Heart right ventricle (tissue), 16 donors: Measurements from ENCODE around the gene ERCC8. TPM values are rescaled to one million over a fixed set of nuclear protein-coding genes. Genes with fewer than 3 reads are reported as not detected.
"Not testable (repeated sequence)": the region's sequence is repeated elsewhere in the genome, so short reads cannot be mapped to it uniquely, and the experiment has no call there.

Experiments used
- ATAC-seq, 8 donors: fragments of 200-7000 bp; cut with Tn5 transposase; one replicate each; pipeline ENCODE4 v1.9.1; 2020; ENCODE audit warnings: mild to moderate bottlenecking in 8 of 8, moderate library complexity in 8 of 8, moderate number of reproducible peaks in 1 of 8
- DNase-seq, 2 donors: peaks; one replicate each; pipeline ENCODE4 v3.0.0-alpha.2; 2020
- H3K27ac ChIP-seq, 10 donors: fragments of 200-600 bp; sonication (generic) in 2 of 10; one replicate each; pipeline versions ENCODE4 v1.5.0 to v1.8.0; 2020 to 2022; ENCODE audit warnings: mild to moderate bottlenecking in 3 of 10
- H3K27me3 ChIP-seq, 7 donors: fragments of 200-600 bp; one replicate each; pipeline ENCODE4 v1.8.0; 2021 to 2022; ENCODE audit warnings: mild to moderate bottlenecking in 2 of 7
- H3K36me3 ChIP-seq, 9 donors: fragments of 200-600 bp; sonication (generic) in 1 of 9; one replicate each; pipeline versions ENCODE4 v1.5.0 to v1.8.0; 2020 to 2022; ENCODE audit warnings: mild to moderate bottlenecking in 2 of 9
- H3K4me1 ChIP-seq, 9 donors: fragments of 200-600 bp; sonication (generic) in 1 of 9; one replicate each; pipeline versions ENCODE4 v1.5.0 to v1.8.0; 2020 to 2022; ENCODE audit warnings: mild to moderate bottlenecking in 4 of 9
- H3K4me3 ChIP-seq, 10 donors: fragments of 200-600 bp; sonication (generic) in 2 of 10; one replicate each; pipeline versions ENCODE4 v1.5.0 to v1.8.0; 2020 to 2022; ENCODE audit warnings: mild to moderate bottlenecking in 7 of 10, moderate library complexity in 2 of 10
- H3K9me3 ChIP-seq, 11 donors: fragments of 200-600 bp in 10 of 11; sonication (generic) in 2 of 11; one replicate each; pipeline versions ENCODE4 v1.5.0 to v1.8.0; 2013 to 2022; ENCODE audit warnings: mild to moderate bottlenecking in 2 of 11, control low read depth in 1 of 11, moderate library complexity in 1 of 11
- CTCF ChIP-seq, 9 donors: fragments of 200-600 bp; sonication (generic) in 2 of 9; IDR thresholded peaks; one replicate each; pipeline versions ENCODE4 v1.5.0 to v1.8.0; 2021 to 2022; ENCODE audit warnings: antibody characterized with exemption in 9 of 9, mild to moderate bottlenecking in 5 of 9, moderate library complexity in 1 of 9
- WGBS, 2 donors: extraction: QIAGEN DNeasy Blood & Tissue Kit; methylation state at CpG; one replicate each; pipeline ENCODE4 v1.1.7; 2013; ENCODE audit warnings: inconsistent platforms in 1 of 2; 5-methylcytosine and 5-hydroxymethylcytosine counted together
- intact Hi-C, 10 donors: fragments of 100-400 bp; cut with DNase I; formaldehyde crosslinking; loops; one replicate each; pipeline versions ENCODE4 v1.11.1 to v1.14.2; 2022
- polyA plus RNA-seq, 2 donors: library from polyadenylated mRNA; stranded (reverse); fragments of 200-250 nt; gene quantifications; one replicate each; pipeline ENCODE4 v1.2.3, GENCODE V29; 2013
- total RNA-seq, 10 donors: library from RNA; stranded (reverse); fragmentation: NEBNext Ultra II Directional in 3 of 10; extraction: Animal tissue kit (Norgen Biotek cat#: 25700) in 3 of 10; gene quantifications; one replicate each; pipeline versions ENCODE4 v1.2.1 to v1.2.4, GENCODE V29; 2021 to 2023
- donor health status: Arrhythmogenic right ventricular cardiomyopathy.
- donor health status: ischemic (EF 13 %, LVEDD 7.1; RV severe dilation, severe dysfunction).
- donor health status: healthy with polysubstance abuse.
- donor health status: DM: no; HTN: yes; CAD: no.
- donor health status: DM: no; HTN: no; CAD: no.
- donor health status: ischemic (EF 25% LVEDD 6.9; RV normal size, moderate dysfunction).
- donor health status: ischemic (EF 25% LVEDD 5.7; RV mildly dilated, moderate dysfunction).
- donor health status: healthy.
- donor health status: DM: yes; HTN: yes; CAD: no.
- donor health status: Ischemic cardiomyopathy.
- donor health status: ischemic (EF 35%, LVEDD 5.7; RV mildly dilated, moderate dysfunction).
- donor health status: nonischemic (EF 11% LVEDD 7.7; RV severe dilation, severe dysfunction).
- donor health status: DM: yes; HTN: yes; CAD: no.
- donor health status: PGD.
- donor health status: ischemic (EF 29% LVEDD 5.4; RV normal size, mild dysfunction).
- donor health status: nonischemic (EF 23%, LVEDD 6.1; RV moderate dilation, normal function).

Gene ERCC8
- total and polyA plus RNA-seq, 12 donors: 4.1 to 8.3 (median 6.0) TPM

- intact Hi-C loops: no loop called here
- Histone ChIP-seq H3K4me1 (no peaks in the 10 kb centered on the region), H3K9me3 (peaks cover 0 to 38% (median 12%) of the 10 kb centered on the region in 11 donors), H3K27me3 (no peaks in the 10 kb centered on the region), H3K36me3 (peaks cover 0 to 31% (median 0%) of the 10 kb centered on the region in 9 donors), H3K27ac (no peak overlapping the region), H3K4me3 (no peak overlapping the region)
- no peak for TF ChIP-seq CTCF (IDR thresholded peaks at IDR 0.05)
- DNase-seq: no peak
- no peak for ATAC-seq
These were observed 72.0 kb downstream of the ERCC8 start for GRCh38 chr5:60872892-60873291.

GRCh38 chr5:60870857-60871256 is 74.0 kb downstream of the ERCC8 start:
- Histone ChIP-seq H3K27me3 (no peaks in the 10 kb centered on the region), H3K27ac (no peak overlapping the region), H3K36me3 (peaks cover 0 to 31% (median 0%) of the 10 kb centered on the region in 9 donors), H3K9me3 (peaks cover 0 to 36% (median 12%) of the 10 kb centered on the region in 11 donors), H3K4me1 (no peaks in the 10 kb centered on the region), H3K4me3 (no peak overlapping the region)
- DNase-seq (no peak), ATAC-seq (no peak)
- WGBS, 2 donors: 95 to 99% methylated on average over 3 of the region's 3 CpGs
- intact Hi-C loops: no loop called here
- no peak for TF ChIP-seq CTCF (IDR thresholded peaks at IDR 0.05)

- intact Hi-C loops, H3K27ac ChIP-seq, ATAC-seq, H3K27me3 ChIP-seq, H3K4me1 ChIP-seq, H3K36me3 ChIP-seq, H3K4me3 ChIP-seq, DNase-seq: not testable (repeated sequence)
- peaks cover 0 to 17% (median 0%) of the 10 kb centered on the region in 11 donors for H3K9me3 ChIP-seq
- 93 to 96% methylated on average over 16 of the region's 16 CpGs for WGBS, 2 donors
These were observed 84.3 kb downstream of the ERCC8 start for GRCh38 chr5:60860572-60860971.

- no peak for TF ChIP-seq CTCF (IDR thresholded peaks at IDR 0.05)
- intact Hi-C loops: no loop called here
- ATAC-seq (no peak), DNase-seq (no peak)
- Histone ChIP-seq H3K4me1 (no peaks in the 10 kb centered on the region), H3K36me3 (no peaks in the 10 kb centered on the region), H3K9me3 (peaks cover 0 to 6% (median 0%) of the 10 kb centered on the region in 11 donors), H3K27me3 (no peaks in the 10 kb centered on the region), H3K4me3 (no peak overlapping the region), H3K27ac (no peak overlapping the region)
- 93 to 94% methylated on average over 1 of the region's 1 CpG for WGBS, 2 donors
These were observed 88.8 kb downstream of the ERCC8 start for GRCh38 chr5:60856066-60856465.

- intact Hi-C loops: no loop called here
- Histone ChIP-seq H3K27me3 (no peaks in the 10 kb centered on the region), H3K9me3 (no peaks in the 10 kb centered on the region), H3K36me3 (no peaks in the 10 kb centered on the region), H3K27ac (no peak overlapping the region), H3K4me1 (no peaks in the 10 kb centered on the region), H3K4me3 (no peak overlapping the region)
- no peak for TF ChIP-seq CTCF (IDR thresholded peaks at IDR 0.05)
- ATAC-seq: no peak
- 15 to 18% methylated on average over 3 of the region's 3 CpGs for WGBS, 2 donors
- DNase-seq: no peak
These were observed 91.9 kb downstream of the ERCC8 start for GRCh38 chr5:60852940-60853339.
